Stimulated activated CD4-positive, alpha-beta T cell treated with anti-CD3 and anti-CD28 coated beads, TNF-alpha, amount 100 ng/mL, for 24 hours (primary cell): Measurements from ENCODE around the gene HCST.
"Not testable (repeated sequence)": the region's sequence is repeated elsewhere in the genome, so short reads cannot be mapped to it uniquely, and the experiment has no call there.

Source experiments
- DNase-seq, 3 experiments: peaks; one replicate each; pipeline ENCODE4 v3.0.0-alpha.2; 2020; ENCODE audit warnings: low read depth in 3 of 3

Gene HCST

GRCh38 chr19:35901854-35902661 lies at the start of gene HCST:
HCST (plus strand) TSS chr19:35902529; CDS start chr19:35902594, 65 bp downstream.
- DNase-seq = peak in 1 of 3 experiments; percentile 14

GRCh38 chr19:35853038-35853756 lies 49.1 kb upstream of the HCST start:
- DNase-seq = no peak

GRCh38 chr19:35856546-35857149 lies 45.7 kb upstream of the HCST start, which contains the start of gene KIRREL2:
KIRREL2 (plus strand) TSS chr19:35856911; CDS start chr19:35857120, 209 bp downstream.
- no peak for DNase-seq

- DNase-seq = no peak
Measured at GRCh38 chr19:35858311-35858710, 44.0 kb upstream of the HCST start.

GRCh38 chr19:35859414-35859813 lies 42.9 kb upstream of the HCST start:
- no peak for DNase-seq

- no peak for DNase-seq
Measured at GRCh38 chr19:35860436-35860817, 41.9 kb upstream of the HCST start.

GRCh38 chr19:35860818-35861639 lies 41.3 kb upstream of the HCST start:
- no peak for DNase-seq

- no peak for DNase-seq
Measured at GRCh38 chr19:35861640-35862160, 40.6 kb upstream of the HCST start.

- no peak for DNase-seq
Measured at GRCh38 chr19:35862528-35862927, 39.8 kb upstream of the HCST start.

- no peak for DNase-seq
Measured at GRCh38 chr19:35863018-35863417, 39.3 kb upstream of the HCST start.

GRCh38 chr19:35868172-35868822 lies 34.0 kb upstream of the HCST start, which contains the start of gene APLP1:
APLP1 (plus strand) TSS chr19:35868574; CDS start chr19:35868637, 63 bp downstream.
- peak; percentile 38 to 70 (median 48) for DNase-seq

- no peak for DNase-seq
Measured at GRCh38 chr19:35868823-35869326, 33.5 kb upstream of the HCST start.

- peak; percentile 62 to 87 (median 65) for DNase-seq
Measured at GRCh38 chr19:35869327-35870123, 32.8 kb upstream of the HCST start.

- DNase-seq = not testable (repeated sequence)
Measured at GRCh38 chr19:35870124-35870736, 32.1 kb upstream of the HCST start.

- DNase-seq = no peak
Measured at GRCh38 chr19:35870798-35871197, 31.5 kb upstream of the HCST start.

GRCh38 chr19:35871611-35872010 lies 30.7 kb upstream of the HCST start:
- DNase-seq = no peak

- no peak for DNase-seq
Measured at GRCh38 chr19:35872180-35872579, 30.1 kb upstream of the HCST start.

GRCh38 chr19:35874392-35874930 lies 27.9 kb upstream of the HCST start:
- DNase-seq = no peak

GRCh38 chr19:35879068-35879467 lies 23.3 kb upstream of the HCST start:
- DNase-seq = no peak
